Esophagus squamous epithelium (tissue), 5 donors: Measurements from ENCODE around the gene TOR1AIP1. TPM values are rescaled to one million over a fixed set of nuclear protein-coding genes. Genes with fewer than 3 reads are reported as not detected.

Experiments
- DNase-seq: peaks from one replicate; lab custom pipeline; 2025; lab: John Stamatoyannopoulos, UW
- H3K27ac ChIP-seq, 4 donors: fragments of 200-600 bp; sonication (generic); one replicate each; pipeline ENCODE4 v1.5.1; 2016 to 2019; ENCODE audit warnings: mild to moderate bottlenecking in 1 of 4
- H3K27me3 ChIP-seq, 4 donors: fragments of 200-600 bp; sonication (generic); 1 replicate in 3 of 4; 2 replicates in 1 of 4; pipeline versions ENCODE4 v1.5.1 to v1.6.0; 2017 to 2021; ENCODE audit warnings: antibody characterized with exemption in 1 of 4
- H3K36me3 ChIP-seq, 3 donors: fragments of 200-600 bp; sonication (generic); one replicate each; pipeline ENCODE4 v1.5.1; 2016 to 2019
- H3K4me1 ChIP-seq, 3 donors: fragments of 200-600 bp; sonication (generic); one replicate each; pipeline ENCODE4 v1.5.1; 2017 to 2019
- H3K4me3 ChIP-seq, 4 donors: fragments of 200-600 bp; sonication (generic); 1 replicate in 3 of 4; 2 replicates in 1 of 4; pipeline ENCODE4 v1.5.1; 2016 to 2019; ENCODE audit warnings: mild to moderate bottlenecking in 2 of 4, moderate library complexity in 1 of 4
- H3K9me3 ChIP-seq, 3 donors: fragments of 200-600 bp; sonication (generic); one replicate each; pipeline ENCODE4 v1.5.1; 2016 to 2019
- POLR2A ChIP-seq, 4 donors: fragments of 450-650 bp; IDR thresholded peaks; one replicate each; pipeline ENCODE4 v1.6.1; 2017; ENCODE audit warnings: antibody characterized with exemption in 4 of 4, mild to moderate bottlenecking in 4 of 4, moderate library complexity in 3 of 4
- WGBS, 2 donors: methylation state at CpG; one replicate each; pipeline ENCODE4 v1.1.5; 2018; 5-methylcytosine and 5-hydroxymethylcytosine counted together
- intact Hi-C: fragments of 100-400 bp; cut with DNase I; formaldehyde crosslinking; loops from one replicate; pipeline ENCODE4 v1.15.0; 2022
- total RNA-seq, 4 donors: library from RNA; depleted of rRNA; stranded (reverse); fragments of >200 nt; gene quantifications; one replicate each; pipeline ENCODE4 v1.1.0, GENCODE V29; 2016
- TF ChIP-seq, protein P1 (sequence below), 6 experiments: fragments of 450-650 bp in 4 of 6; fragments of 200-600 bp in 2 of 6; sonication (generic) in 2 of 6; IDR thresholded peaks; one replicate each; pipeline ENCODE4 v1.5.1; 2016 to 2019; ENCODE audit warnings: antibody characterized with exemption in 6 of 6, mild to moderate bottlenecking in 4 of 6, moderate library complexity in 4 of 6
- donor health status: DM: yes; HTN: yes; CAD: no.

TOR1AIP1 gene
- total RNA-seq, 4 donors from 2014 or later: 26.1 to 78.8 (median 35.3) TPM

DNA sequence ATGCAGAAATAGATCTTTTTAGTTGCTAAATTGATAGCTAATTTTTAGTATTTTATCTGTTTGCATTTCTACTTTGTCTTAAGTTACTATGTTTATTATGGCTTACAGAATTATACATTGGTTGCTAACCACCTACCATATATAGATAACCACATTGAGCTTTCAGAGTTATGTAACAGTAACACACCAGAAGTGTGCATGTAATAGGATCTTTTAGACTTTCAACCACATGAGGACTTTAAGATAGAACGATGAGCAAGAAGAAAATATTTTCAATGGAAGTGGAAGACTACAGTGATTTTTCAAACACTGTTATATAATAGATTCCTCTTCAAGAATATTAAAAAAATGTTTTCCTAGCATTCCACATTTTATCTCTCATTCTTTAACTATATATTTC is 28.8 kb downstream of the TOR1AIP1 start:
- H3K4me3 ChIP-seq: no peak overlapping the region
- peaks cover 5 to 98% (median 13%) of the 10 kb centered on the region in 3 donors for H3K36me3 ChIP-seq
- peaks cover 0 to under 1% (median 0%) of the 10 kb centered on the region in 3 donors for H3K4me1 ChIP-seq
- WGBS, 2 donors: 65% methylated on average over 1 of the region's 1 CpG
- no peak for TF ChIP-seq POLR2A (IDR thresholded peaks at IDR 0.05)
- TF ChIP-seq, protein P1, sequence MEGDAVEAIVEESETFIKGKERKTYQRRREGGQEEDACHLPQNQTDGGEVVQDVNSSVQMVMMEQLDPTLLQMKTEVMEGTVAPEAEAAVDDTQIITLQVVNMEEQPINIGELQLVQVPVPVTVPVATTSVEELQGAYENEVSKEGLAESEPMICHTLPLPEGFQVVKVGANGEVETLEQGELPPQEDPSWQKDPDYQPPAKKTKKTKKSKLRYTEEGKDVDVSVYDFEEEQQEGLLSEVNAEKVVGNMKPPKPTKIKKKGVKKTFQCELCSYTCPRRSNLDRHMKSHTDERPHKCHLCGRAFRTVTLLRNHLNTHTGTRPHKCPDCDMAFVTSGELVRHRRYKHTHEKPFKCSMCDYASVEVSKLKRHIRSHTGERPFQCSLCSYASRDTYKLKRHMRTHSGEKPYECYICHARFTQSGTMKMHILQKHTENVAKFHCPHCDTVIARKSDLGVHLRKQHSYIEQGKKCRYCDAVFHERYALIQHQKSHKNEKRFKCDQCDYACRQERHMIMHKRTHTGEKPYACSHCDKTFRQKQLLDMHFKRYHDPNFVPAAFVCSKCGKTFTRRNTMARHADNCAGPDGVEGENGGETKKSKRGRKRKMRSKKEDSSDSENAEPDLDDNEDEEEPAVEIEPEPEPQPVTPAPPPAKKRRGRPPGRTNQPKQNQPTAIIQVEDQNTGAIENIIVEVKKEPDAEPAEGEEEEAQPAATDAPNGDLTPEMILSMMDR (IDR thresholded peaks at IDR 0.05): no peak
- DNase-seq: no peak
- H3K27me3 ChIP-seq: no peaks in the 10 kb centered on the region
- no peaks in the 10 kb centered on the region for H3K9me3 ChIP-seq
- intact Hi-C loops: no loop called here
- no peak overlapping the region for H3K27ac ChIP-seq

GRCh38 chr1:179911812-179912211 is 29.7 kb downstream of the TOR1AIP1 start:
- H3K27me3 ChIP-seq: no peaks in the 10 kb centered on the region
- 97 to 100% methylated on average over 3 of the region's 3 CpGs for WGBS, 2 donors
- H3K36me3 ChIP-seq: peaks cover 3 to 98% (median 13%) of the 10 kb centered on the region in 3 donors
- DNase-seq: no peak
- no peak overlapping the region for H3K4me3 ChIP-seq
- intact Hi-C loops: no loop called here
- no peak for TF ChIP-seq POLR2A (IDR thresholded peaks at IDR 0.05)
- TF ChIP-seq, protein P1 (IDR thresholded peaks at IDR 0.05): no peak
- H3K27ac ChIP-seq: no peak overlapping the region
- peaks cover 0 to 5% (median 0%) of the 10 kb centered on the region in 3 donors for H3K4me1 ChIP-seq
- H3K9me3 ChIP-seq: no peaks in the 10 kb centered on the region

- H3K9me3 ChIP-seq: no peaks in the 10 kb centered on the region
- peaks cover 0 to 5% (median 0%) of the 10 kb centered on the region in 3 donors for H3K4me1 ChIP-seq
- DNase-seq: no peak
- intact Hi-C loops: no loop called here
- H3K4me3 ChIP-seq: no peak overlapping the region
- peaks cover 10 to 94% (median 16%) of the 10 kb centered on the region in 3 donors for H3K36me3 ChIP-seq
- H3K27me3 ChIP-seq: no peaks in the 10 kb centered on the region
- WGBS, 2 donors: 73 to 85% methylated on average over 9 to 10 of the region's 10 CpGs
- H3K27ac ChIP-seq: no peak overlapping the region
- TF ChIP-seq, protein P1 (IDR thresholded peaks at IDR 0.05): no peak
- no peak for TF ChIP-seq POLR2A (IDR thresholded peaks at IDR 0.05)
These were observed 35.7 kb downstream of the TOR1AIP1 start for GRCh38 chr1:179917601-179918429.

DNA sequence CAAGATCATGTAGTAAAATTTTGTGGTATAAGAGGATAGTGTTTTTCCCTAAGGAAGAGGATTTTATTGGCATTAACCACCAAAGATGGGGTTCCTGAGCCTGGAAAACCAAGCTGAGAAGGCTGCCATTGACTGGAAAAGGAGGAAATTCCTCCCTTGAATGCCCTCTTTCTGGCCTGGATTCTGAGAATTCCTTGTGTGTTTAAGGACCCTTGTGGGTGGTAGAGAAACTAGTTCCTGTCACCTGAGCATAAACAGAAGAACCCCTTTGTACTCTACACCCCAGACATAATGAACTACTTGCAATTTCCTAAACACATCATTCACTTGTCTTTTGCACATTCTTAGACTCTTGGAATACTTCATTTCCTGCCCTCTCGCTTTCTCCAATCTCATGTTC is 39.4 kb downstream of the TOR1AIP1 start:
- Histone ChIP-seq H3K4me1 (no peaks in the 10 kb centered on the region), H3K4me3 (no peak overlapping the region), H3K36me3 (peaks cover 10 to 58% (median 10%) of the 10 kb centered on the region in 3 donors), H3K9me3 (no peaks in the 10 kb centered on the region), H3K27me3 (no peaks in the 10 kb centered on the region), H3K27ac (no peak overlapping the region)
- no peak for DNase-seq
- intact Hi-C loops: no loop called here
- 81 to 87% methylated on average over 1 of the region's 1 CpG for WGBS, 2 donors
- TF ChIP-seq, protein P1 (IDR thresholded peaks at IDR 0.05): no peak
- no peak for TF ChIP-seq POLR2A (IDR thresholded peaks at IDR 0.05)
